ENCODE data around the gene GABRG3.

GABRG3 gene

DNA sequence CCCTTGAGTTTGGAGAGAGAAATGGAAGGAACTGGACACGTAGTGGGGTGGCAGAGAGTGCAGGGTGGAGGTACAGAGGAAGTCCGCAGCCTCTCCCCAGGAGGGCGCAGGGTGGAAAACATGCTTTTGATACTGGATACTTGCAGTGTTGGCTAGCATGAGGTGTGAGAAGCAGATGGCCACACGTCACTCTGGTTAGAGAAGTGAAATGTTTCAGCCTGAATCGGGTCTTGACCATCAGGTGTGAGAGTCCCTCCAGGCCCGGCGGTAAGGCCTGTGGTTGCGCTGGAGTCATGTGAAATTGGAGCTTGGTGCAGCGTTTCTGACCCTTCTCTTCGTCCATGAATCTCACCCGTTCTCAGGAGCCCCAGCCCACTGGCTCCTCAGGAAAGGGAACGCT, 93.1 kb downstream of the GABRG3 start:
- DNase-seq (ENCODE audit: low read depth) = no peak

DNA sequence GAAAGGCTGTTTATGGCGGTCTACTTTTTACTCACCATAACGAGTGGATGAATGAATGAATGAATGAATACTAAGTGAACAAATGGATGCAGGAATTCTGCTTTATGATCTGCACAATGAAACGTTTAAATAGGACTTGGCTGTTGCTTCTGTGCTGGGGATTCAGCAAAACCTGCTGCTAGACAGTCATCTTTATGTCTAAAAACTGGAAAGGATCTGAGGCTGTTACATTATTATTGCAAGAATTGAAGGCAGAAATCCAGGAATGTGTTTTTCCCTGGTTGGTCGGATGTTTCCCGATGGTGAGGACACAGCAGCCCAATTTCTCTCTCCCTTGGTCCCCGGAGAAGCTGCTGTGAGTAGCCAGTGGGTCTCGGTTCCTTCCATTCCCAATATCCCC, 94.2 kb downstream of the GABRG3 start:
- DNase-seq (ENCODE audit: low read depth) = no peak

DNA sequence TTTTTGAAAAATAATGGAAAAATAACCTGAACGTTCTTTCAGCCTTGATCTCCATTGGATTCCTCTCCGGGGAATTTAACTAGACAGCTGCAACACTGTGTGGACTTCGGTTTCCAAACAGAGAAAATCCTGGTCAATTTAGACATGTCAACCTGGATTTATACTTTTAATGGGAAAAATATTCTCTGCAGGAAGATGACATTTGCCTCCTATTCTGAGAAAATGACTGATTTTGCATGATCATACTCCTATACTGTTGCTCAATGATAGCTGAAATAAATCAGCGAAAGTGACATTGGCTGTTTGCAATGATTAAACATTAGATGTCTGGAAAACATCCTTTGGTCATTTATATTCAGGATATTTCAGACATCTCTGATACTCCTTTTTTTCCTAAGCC, 94.8 kb downstream of the GABRG3 start:
- no peak for DNase-seq (ENCODE audit: low read depth)

DNA sequence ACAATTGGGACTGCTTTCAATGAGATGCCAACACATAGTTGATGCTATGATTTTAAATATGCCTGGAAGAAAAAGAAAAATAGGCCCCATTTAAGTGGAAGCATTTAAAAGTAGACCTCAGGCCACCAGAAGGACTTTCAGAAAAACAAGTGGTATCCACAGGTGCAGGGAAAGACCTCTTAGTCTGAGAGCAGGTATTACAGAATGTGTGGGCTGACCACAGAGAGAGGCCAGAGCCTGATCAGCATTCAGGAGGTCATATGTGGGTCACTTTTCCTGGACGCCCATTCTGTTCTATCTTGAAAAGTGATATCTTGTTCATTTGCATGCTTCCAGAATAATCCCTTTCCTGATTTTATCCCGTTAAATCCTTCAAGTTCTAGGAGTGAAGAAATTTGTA, 95.5 kb downstream of the GABRG3 start:
- no peak for DNase-seq (ENCODE audit: low read depth)

DNA sequence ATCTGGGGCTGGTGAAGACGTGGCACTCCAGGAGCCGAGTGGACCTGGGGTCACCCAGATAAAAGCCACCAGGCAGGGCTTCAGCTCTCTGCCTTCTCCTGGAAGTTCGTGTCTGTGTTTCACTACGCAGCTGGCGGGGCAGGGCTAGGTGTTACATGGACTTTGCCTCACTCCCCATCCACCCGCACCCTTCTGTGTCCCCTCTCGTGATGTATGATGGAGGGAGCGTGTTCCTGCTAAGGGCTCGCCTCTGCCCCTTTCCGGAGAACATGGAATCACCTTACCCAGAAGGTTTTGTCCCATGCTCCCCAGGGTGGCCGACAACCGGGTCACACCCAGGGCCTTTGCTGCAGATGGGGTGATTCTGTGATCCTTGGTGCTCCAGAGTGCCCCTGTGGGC, 96.2 kb downstream of the GABRG3 start:
- DNase-seq (ENCODE audit: low read depth) = no peak

DNA sequence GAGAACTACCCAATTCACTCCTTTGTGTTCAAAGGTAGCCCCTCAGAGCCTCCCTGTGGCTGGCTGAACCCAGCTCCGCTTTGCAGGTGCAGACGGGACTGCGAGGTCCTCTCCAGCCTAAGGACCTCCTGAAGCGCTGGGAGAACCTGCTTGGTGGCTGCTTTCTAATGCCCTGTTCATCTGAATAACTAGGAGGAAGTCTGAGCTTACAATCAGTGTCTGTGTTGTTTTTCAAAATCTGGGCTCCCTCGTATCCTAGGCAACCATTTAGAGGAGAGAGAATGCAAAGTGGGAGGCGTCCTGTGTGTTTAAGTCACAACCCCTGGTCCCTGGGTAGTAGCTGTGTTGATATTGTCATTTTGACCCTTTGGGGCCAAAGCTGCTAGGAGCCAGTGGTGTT, 99.9 kb downstream of the GABRG3 start:
- no peak for DNase-seq (ENCODE audit: low read depth)

DNA sequence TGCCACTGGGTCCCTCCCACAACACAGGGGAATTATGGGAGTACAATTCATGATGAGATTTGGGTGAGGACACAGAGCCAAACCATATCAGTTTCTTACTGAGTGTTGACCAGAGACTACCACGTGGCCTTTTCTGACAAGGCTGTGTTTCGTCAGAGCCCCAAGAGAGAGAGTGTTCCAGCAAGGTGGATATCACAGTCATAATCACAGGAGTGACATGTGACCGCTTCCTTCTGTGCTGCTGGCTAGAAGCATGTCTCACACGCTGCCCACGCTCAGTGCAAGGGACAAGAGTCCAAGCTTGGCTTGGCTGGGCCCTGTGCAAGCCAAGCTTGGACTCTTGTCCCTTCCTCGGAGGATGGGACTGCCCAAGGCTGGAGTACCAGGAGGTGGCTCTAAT, 103.2 kb downstream of the GABRG3 start:
- no peak for DNase-seq (ENCODE audit: low read depth)

DNA sequence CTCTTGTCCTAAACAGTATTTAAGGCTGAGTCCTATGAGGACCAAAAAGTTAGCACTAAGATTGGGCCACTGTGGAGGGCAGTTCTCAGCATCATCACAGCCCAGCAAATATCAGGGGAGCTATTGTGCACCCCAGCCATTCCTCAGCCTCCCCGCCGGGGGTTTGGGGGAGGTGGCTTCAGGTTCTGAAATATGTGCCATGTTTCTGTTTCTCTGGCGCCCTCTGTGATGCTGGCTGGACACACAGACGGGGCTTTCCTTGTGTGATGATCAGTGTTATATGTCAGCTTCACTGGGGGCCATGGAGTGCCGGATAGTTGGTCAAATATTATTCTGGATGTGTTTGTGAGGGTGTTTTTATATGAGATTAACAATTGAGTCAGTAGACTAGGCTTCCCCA, 106.8 kb downstream of the GABRG3 start:
- no peak for DNase-seq (ENCODE audit: low read depth)

DNA sequence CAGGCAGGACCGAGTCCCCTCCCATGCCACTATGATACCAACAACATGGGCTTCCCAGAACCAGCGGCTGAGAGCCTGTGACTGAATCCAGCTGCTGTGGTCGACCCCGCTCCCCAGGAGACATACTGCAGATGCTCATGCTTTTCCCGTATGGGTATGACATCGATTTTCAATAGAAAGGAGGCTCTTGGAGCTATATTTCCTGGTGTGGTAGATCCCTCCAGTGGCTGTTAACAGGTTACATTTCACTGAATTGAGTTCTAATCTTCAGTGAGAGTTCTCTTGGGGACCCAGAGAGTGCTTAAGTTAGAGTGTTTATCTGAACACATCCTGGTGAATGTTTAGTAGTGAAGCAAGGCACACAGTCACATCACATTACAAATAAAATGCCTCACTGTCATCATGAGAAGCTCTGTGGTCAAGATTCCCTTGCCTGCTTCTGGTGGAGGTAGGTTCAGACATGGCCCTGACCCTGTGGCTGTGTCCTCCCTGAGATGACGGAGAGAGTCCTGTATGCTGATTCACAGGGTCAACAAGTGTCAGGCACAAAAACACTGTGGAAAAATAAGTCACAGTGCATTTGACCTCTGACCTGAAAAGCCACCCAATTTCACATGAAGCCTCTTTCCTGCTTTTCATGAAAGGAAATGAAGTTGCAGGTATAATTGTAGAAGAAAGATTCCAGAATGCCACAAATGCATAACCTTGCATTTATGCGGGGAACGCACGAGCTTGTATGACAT, 110.9 kb downstream of the GABRG3 start:
- no peak for DNase-seq (ENCODE audit: low read depth)

DNA sequence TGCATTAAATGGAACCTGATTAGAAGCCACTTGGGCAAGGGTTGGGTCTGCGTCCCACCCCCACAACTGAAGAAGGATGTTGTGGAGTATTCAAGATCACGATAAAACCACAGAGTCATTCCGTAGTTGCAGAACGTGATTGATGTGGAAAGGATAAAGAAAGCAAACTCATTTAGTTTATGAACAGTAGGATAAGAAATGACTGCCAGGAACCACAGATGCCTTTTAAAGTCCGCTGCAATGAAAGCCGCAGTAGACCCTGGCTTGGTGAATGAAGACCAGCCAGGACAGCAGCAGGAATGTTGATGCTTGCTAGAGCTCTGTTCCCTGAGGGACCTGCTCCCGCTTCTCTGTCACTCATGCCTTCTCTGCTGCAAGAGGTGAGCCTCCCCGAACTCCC, 111.5 kb downstream of the GABRG3 start:
- DNase-seq (ENCODE audit: low read depth) = no peak

DNA sequence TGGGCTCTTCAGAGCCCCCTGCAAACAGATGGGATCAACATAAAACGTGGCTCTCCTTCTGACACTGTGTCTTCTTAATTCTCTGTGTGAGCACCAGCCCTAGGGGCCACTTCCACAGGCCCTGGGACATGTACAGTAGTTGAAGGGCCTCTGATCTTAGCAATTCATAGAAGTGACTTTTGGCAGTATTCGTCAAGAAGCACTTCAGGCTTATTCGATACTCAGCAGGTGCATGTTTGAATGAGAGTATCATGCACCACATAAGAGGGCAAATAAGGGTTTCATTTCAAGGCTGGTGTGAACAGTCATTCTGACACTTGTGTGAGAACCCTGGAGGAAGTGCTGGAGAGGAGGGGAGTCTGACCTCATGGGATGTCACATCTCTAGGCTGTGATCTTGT, 113.9 kb downstream of the GABRG3 start:
- DNase-seq (ENCODE audit: low read depth) = no peak

DNA sequence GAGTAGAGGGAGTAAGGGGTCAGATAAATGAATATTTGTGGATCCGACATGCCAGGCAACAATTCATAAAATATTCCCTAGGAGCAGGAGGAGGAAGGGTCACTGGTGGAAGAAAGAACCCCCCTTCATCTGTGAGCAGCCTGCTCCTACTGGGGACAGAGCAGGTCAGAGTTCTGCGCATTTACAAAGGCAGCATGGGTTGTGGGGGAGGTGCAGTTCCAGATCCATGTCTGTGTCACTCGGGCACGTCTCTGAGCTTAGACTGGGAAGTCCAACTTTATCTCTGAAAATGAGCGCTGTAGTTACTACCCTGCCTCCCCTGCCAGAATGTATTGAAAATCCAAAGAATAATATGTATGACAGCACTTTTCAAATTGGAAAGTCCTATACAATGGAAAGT, 115.2 kb downstream of the GABRG3 start:
- DNase-seq (ENCODE audit: low read depth) = no peak

DNA sequence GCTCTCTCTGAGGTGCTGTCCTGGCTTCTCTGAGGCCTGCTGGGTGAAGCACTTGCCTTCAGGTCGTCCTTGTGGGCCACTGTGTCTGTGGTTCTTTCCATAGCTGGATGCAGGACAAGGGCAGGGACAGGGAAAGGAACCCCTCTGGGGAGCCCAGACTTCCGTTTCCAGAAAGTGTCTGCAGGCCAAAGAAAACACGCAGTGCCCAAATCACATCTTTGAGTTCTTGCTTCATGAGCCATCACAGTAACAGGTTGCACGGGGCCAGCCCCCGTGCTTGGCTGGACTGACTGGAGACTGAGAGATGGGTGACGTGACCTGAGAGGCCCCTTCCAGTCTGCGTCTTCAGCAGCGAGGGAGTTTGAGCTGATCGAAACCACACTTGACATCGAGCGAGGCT, 115.8 kb downstream of the GABRG3 start:
- DNase-seq (ENCODE audit: low read depth) = no peak

DNA sequence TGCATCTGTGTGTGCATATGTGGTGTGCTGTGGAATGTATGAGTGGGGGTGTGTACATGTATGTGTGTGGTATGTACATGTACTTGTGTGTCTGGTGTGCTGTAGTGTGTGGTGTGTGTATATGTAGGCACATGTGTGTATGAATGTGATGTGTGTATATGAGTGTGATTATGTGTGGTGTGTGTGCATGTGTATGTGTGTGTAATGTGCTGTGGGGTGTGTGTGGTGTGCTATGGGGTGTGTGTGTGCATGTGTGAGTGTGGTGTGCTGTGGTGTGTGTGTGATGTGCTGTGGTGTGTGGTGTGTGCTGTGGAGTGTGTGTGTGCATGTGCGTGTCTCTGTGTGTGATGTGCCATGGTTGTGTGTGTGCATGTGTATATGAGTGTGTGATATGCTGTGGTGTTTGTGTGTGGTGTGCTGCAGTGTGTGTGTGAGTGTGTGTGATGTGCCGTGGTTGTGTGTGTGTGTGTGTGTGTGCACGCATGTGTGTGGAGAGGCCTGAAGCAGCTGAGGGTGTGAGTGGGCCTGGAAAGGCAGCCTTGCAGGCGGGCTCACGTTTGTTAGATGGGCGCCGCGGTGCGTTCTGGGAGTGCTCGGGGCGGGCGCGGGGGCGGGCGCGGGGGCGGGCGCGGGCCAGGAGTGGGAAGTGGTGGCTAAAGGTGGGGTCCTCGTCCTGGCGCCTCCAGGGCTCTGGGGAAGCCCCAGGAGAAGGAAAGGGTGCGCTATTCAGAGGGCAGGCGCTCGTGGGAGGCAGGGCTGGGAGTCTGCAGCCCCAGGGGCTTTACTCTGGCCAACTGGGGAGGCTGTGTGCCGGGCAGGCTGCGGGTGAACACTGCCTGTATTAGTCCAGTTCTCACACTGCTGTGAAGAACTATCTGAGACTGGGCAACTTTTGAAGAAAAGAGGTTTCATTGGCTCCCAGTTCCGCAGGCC, 116.9 kb downstream of the GABRG3 start:
- no peak for DNase-seq (ENCODE audit: low read depth)

DNA sequence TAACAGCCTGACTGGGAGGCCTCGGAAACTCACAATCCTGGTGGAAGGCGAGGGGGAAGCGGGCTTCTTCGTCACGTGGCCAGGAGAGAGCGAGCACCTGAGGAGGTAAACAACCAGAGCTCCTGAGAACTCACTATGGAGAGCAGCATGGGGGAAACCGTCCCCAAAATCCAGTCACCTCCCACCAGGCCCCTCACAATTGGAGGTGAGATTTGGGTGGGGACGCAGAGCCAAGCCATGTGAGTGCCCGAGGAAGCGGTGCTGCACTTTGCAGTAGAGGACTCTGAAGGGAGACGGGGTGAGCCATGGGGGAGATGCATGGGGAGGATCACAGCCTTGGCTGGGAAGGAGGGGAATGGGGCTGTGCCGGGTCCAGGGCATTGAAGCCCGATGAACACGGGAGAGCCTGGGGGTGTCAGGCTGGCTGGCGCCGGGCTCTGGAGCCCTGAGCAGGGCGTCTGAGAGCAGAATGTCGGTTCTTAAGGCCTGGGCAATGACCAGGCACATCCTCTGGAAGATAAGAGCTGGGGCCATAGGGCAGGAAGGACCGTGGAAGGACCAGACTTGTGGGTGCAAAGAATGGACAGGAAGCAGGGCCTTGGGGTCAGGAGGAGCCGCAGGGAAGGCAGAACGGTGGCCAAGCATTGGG, 117.7 kb downstream of the GABRG3 start:
- DNase-seq (ENCODE audit: low read depth) = no peak

DNA sequence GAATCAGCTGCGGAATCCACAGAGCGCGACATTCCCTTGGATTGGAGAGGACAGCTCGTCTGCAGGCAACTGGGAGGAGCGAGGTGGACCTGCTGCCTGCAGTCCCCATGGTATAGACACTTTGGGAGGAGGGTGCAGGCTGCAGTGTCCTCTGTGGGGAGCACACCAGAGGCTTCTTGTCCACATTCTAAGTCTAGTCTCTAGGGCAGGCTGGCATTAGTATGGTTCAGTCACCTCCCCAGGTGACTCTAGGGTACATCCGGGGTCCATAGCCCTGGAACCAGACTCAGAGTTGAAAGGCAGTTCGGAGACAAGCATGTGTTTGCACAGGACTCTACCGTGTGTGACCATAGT, 118.2 kb downstream of the GABRG3 start:
- no peak for DNase-seq (ENCODE audit: low read depth)

DNA sequence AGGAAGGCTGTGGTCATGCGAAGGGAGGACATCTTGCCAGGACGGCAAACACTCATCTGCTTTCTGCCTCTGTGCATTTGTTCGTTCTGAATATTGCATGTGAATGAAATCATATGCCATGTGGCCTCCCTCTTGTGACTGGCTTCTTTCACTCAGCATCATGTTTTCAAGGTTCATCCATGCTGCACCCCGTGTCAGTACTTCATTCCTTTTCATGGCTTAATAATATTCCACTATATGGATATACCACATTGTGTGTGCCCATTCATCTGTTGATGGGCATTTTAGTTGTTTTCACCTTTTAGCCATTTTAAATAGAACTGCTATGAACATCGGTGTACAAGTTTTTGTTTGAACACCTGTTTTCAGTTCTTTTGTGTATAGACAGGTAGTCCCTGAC, 118.7 kb downstream of the GABRG3 start:
- no peak for DNase-seq (ENCODE audit: low read depth)

DNA sequence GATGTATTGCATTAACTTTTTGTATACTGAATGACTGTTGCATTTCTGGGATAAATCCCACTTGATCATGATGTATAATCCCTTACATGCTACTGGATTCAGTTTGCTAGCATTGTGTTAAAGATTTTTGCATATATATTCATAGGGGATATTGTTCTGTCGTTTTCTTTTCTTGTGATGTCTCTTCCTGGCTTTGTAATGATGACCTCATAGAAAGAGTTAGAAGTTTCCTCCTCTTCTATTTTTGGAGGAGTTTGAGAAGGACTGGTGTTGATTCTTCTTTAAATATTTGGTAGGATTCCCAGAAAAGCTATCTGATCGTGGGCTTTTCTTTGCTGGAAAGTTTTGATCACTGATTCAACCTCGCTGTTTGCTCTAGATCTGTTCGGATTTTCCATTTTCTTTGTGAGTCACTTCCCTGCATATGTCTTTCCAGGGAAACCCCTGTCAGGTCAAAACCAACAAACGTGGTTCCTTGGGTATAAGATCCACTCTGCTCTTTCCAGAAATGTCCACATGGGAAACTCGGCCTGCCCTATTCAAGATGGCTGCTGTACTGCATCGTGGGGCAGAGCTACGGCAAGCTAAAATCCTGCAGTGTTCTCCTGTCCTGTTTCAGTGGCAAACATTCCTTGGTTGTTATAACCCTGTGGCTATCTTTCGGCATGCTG, 120.4 kb downstream of the GABRG3 start:
- peak; percentile 32 for DNase-seq (ENCODE audit: low read depth)

DNA sequence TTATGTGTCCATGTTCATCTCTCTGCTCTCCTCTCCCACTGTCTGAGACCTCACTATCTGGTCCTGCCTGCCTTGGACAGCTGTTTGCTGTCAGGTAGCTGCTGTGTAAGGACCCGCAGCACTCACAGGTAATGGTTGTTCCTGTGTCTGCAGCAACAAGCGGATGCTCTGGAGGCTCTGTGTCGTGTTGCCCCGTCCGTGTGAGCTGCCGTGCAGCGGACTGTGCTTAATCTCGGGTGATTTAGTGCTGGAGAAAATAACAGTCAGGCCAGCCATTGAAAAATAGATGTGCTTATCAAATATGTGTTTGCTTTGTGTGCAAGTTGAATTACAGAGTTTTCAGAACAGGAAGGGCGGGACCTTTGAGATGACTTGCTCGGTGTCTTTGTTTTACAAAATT, 121.4 kb downstream of the GABRG3 start:
- no peak for DNase-seq (ENCODE audit: low read depth)

DNA sequence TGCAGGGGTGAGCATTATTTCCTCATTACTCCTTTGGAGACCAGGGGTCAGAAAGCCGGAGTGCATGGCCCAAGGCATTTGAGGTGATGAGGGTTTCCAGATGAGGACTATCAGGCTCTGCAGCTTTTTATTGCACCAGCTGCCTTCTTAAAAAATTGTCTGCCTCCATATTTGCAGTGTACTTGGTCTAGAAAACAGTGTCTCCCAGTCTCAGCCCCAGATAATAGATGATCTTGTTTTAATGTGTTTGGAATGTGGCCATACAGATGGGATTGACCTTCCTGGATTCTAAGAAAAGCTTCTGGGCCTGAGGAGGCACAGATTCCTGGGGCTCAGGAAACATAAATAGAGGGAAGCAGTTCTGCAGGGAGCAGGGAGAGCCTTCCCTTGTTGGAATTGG, 123.3 kb downstream of the GABRG3 start:
- DNase-seq (ENCODE audit: low read depth) = no peak

DNA sequence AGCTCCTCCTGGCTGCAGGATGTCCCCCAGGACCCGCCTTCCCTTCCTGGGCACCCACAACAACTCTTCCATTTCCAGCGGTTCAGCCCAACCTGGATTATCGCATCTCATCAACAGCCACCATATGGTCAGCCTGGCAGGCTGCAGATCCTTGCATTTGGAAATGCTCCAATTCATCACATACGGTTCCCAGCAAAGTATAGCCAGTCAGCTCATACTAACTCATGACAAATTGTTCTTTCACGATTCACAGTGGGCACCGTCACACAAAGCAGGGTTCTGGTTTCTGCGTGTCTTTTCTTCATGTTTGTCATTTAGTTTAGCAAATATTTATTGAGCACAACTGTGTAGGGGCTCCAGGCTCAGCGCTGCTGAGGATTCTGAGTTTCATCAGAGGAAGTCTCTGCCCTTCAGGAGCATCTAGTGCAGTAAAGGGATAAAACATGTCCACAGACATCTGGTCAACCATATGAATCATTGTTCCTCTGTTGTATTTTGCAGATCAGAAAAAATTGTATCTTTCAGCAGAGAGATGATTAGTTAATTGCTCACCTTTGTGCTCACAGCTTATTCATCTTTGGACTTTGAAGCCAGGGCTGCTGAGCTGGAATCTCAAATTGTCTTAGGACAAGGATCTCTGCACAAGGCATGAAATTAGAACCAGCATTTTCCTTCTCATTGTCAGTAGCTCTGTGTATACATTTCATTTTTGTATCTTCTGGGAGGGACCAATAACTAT, 125.1 kb downstream of the GABRG3 start:
- DNase-seq (ENCODE audit: low read depth) = peak; percentile 62

DNA sequence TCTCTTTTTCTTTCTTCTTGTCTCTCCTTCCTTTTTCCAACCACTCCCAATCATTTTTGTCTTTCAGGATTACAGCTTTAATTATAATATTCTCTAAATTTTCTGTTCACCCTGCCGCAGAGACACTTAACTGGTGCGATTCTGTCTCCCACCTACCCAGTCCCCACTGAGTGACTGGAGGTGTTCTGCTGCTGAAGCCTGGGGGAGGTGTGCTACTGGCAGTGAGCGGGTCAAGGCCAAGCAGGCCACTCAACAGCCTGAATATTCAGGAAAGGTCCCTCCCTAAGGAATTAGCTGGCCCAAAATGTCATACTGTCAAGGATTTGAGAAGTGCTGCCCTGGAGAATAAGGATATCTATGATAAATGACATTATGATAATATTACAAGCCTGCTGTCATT, 126.5 kb downstream of the GABRG3 start:
- DNase-seq (ENCODE audit: low read depth) = no peak

All from HS-5 (cell line).